Endodermal cell (in vitro differentiated cells): ENCODE data around the gene IGSF21. TPM values are rescaled to one million over a fixed set of nuclear protein-coding genes. Genes with fewer than 3 reads are reported as not detected.

Source experiments
- DNase-seq: peaks from one replicate; pipeline ENCODE4 v3.0.0-alpha.2; 2017
- H3K27ac ChIP-seq: 2 replicates; pipeline ENCODE4 v1.5.1; 2013; ENCODE audit warnings: mild to moderate bottlenecking, low read depth, low read length, moderate library complexity
- H3K27me3 ChIP-seq: 2 replicates; pipeline ENCODE4 v1.6.1; 2013; ENCODE audit warnings: mild to moderate bottlenecking, low read length, moderate library complexity; ENCODE audit not compliant: insufficient read depth, control insufficient read depth, poor library complexity, severe bottlenecking
- H3K36me3 ChIP-seq: 2 replicates; pipeline ENCODE4 v1.7.0; 2013; ENCODE audit warnings: mild to moderate bottlenecking, low read length, moderate library complexity; ENCODE audit not compliant: control insufficient read depth, insufficient read depth
- H3K4me1 ChIP-seq: one replicate; pipeline ENCODE4 v1.7.0; 2013; ENCODE audit warnings: low read length; ENCODE audit not compliant: control insufficient read depth, insufficient read depth
- H3K4me3 ChIP-seq: 2 replicates; pipeline ENCODE4 v1.5.1; 2013; ENCODE audit warnings: mild to moderate bottlenecking, low read length, moderate library complexity
- H3K9ac ChIP-seq: 2 replicates; pipeline ENCODE4 v1.6.1; 2013; ENCODE audit warnings: mild to moderate bottlenecking, low read length, moderate library complexity; ENCODE audit not compliant: poor library complexity, severe bottlenecking; ENCODE audit errors: extremely low read depth
- H3K9me3 ChIP-seq: 2 replicates; pipeline ENCODE4 v1.6.1; 2013; ENCODE audit warnings: mild to moderate bottlenecking, low read length, moderate library complexity; ENCODE audit not compliant: control insufficient read depth
- H3K27ac Mint-ChIP-seq: 2 replicates; pipeline ENCODE4 v1.8.0; 2020; ENCODE audit warnings: mixed read lengths
- H3K27me3 Mint-ChIP-seq: 2 replicates; pipeline ENCODE4 v1.8.0; 2021; ENCODE audit warnings: mild to moderate bottlenecking, mixed read lengths; ENCODE audit not compliant: insufficient read depth
- H3K36me3 Mint-ChIP-seq: 2 replicates; pipeline ENCODE4 v1.8.0; 2020; ENCODE audit warnings: low read depth, mixed read lengths
- H3K4me1 Mint-ChIP-seq: 2 replicates; pipeline ENCODE4 v1.8.0; 2020; ENCODE audit warnings: mixed read lengths
- H3K4me3 Mint-ChIP-seq: 2 replicates; pipeline ENCODE4 v1.8.0; 2020; ENCODE audit warnings: mild to moderate bottlenecking, moderate library complexity, mixed read lengths
- H3K9me3 Mint-ChIP-seq: 2 replicates; pipeline ENCODE4 v1.8.0; 2020; ENCODE audit warnings: mild to moderate bottlenecking, mixed read lengths
- CTCF ChIP-seq: fragments of 200-600 bp; sonication (generic); conservative IDR thresholded peaks from 2 replicates; pipeline ENCODE4 v1.5.0; 2021; ENCODE audit warnings: antibody characterized with exemption, mild to moderate bottlenecking
- WGBS, 2 experiments: methylation state at CpG; one replicate each; pipeline versions ENCODE4 v1.1.5 to v1.1.7; 2013; ENCODE audit warnings: missing lambda C conversion rate in 2 of 2, mixed read lengths in 1 of 2; ENCODE audit not compliant: insufficient coverage in 1 of 2, insufficient read length in 1 of 2; 5-methylcytosine and 5-hydroxymethylcytosine counted together
- total RNA-seq, 2 donors: library from RNA; stranded (reverse); fragmentation: NEBNext Ultra II Directional in 1 of 2; extraction: Animal tissue kit (Norgen Biotek cat#: 25700) in 1 of 2; gene quantifications; 2 replicates in 1 of 2; 3 replicates in 1 of 2; pipeline ENCODE4 v1.2.1, GENCODE V29; 2021

IGSF21 gene
- total RNA-seq, 2 donors from 2014 or later = 1.3 to 1.7 TPM

GRCh38 chr1:18241891-18242290 lies 134.3 kb downstream of the IGSF21 start:
- no peaks in the 10 kb centered on the region for H3K9me3 ChIP-seq
- TF ChIP-seq CTCF = no peak
- Mint-ChIP-seq H3K4me1 (peaks cover 17% of the 10 kb centered on the region), H3K36me3 (no peaks in the 10 kb centered on the region), H3K27ac (no peak overlapping the region), H3K4me3 (no peak overlapping the region), H3K27me3 (peaks cover 22% of the 10 kb centered on the region), H3K9me3 (no peaks in the 10 kb centered on the region)
- H3K27me3 ChIP-seq = peaks cover 18% of the 10 kb centered on the region
- no peaks in the 10 kb centered on the region for H3K36me3 ChIP-seq
- no peak overlapping the region for H3K9ac ChIP-seq
- no peak for DNase-seq
- 84 to 91% methylated on average over 4 to 7 of the region's 7 CpGs for WGBS, 2 experiments
- H3K4me1 ChIP-seq = peaks cover 3% of the 10 kb centered on the region
- H3K27ac ChIP-seq = no peak overlapping the region
- H3K4me3 ChIP-seq = no peak overlapping the region

- TF ChIP-seq CTCF = no peak
- Histone ChIP-seq H3K9ac (no peak overlapping the region), H3K27me3 (peaks cover 29% of the 10 kb centered on the region), H3K36me3 (no peaks in the 10 kb centered on the region), H3K9me3 (no peaks in the 10 kb centered on the region), H3K27ac (no peak overlapping the region), H3K4me1 (peaks cover 3% of the 10 kb centered on the region), H3K4me3 (no peak overlapping the region)
- no peak for DNase-seq
- Mint-ChIP-seq H3K27me3 (peaks cover 32% of the 10 kb centered on the region), H3K27ac (no peak overlapping the region), H3K4me3 (no peak overlapping the region), H3K9me3 (no peaks in the 10 kb centered on the region), H3K4me1 (peaks cover 16% of the 10 kb centered on the region), H3K36me3 (no peaks in the 10 kb centered on the region)
- 86 to 93% methylated on average over 6 to 10 of the region's 10 CpGs for WGBS, 2 experiments
Measured at GRCh38 chr1:18243503-18244175, 136.0 kb downstream of the IGSF21 start.

- Histone ChIP-seq H3K9ac (no peak overlapping the region), H3K27ac (no peak overlapping the region), H3K4me3 (no peak overlapping the region), H3K36me3 (no peaks in the 10 kb centered on the region), H3K9me3 (no peaks in the 10 kb centered on the region), H3K4me1 (no peaks in the 10 kb centered on the region), H3K27me3 (peaks cover 35% of the 10 kb centered on the region)
- no peak for DNase-seq
- Mint-ChIP-seq H3K27ac (no peak overlapping the region), H3K27me3 (peaks cover 36% of the 10 kb centered on the region), H3K36me3 (no peaks in the 10 kb centered on the region), H3K9me3 (no peaks in the 10 kb centered on the region), H3K4me1 (peaks cover 12% of the 10 kb centered on the region), H3K4me3 (no peak overlapping the region)
- WGBS, 2 experiments = no CpG with 5 or more reads among the region's 1 CpG
- TF ChIP-seq CTCF = no peak
Measured at GRCh38 chr1:18244762-18245161, 137.2 kb downstream of the IGSF21 start.
